ENCODE results near the gene REEP3. TPM values are rescaled to one million over a fixed set of nuclear protein-coding genes. Genes with fewer than 3 reads are reported as not detected.

The REEP3 gene
- polyA plus RNA-seq, 1 donor from 2014 or later = 6.9 TPM

DNA sequence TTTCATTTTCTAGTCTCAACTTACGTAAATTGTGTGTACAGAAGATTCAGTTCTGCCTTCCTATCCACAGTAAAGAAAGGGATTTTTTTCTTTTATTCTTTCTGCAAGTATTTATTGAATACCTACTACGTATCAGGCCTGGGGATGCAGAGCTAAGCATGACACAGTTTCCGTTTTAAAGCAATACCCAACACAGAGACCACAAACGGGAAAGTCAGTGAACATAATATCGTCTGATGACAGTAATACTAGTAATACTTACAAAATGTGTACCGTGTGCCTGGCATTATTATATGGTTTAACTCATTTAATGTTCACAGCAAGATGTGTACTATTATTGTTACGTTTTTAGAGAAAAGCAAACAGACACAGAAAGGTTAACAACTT lies 22.4 kb downstream of the REEP3 start:
- Histone ChIP-seq H3K79me2 (replicated peaks; ENCODE audit: insufficient read depth, low read length) (peaks cover 20% of the 10 kb centered on the region), H3K27ac (ENCODE audit: low read length) (no peak overlapping the region), H2AFZ (ENCODE audit: low read depth, low read length) (no peak overlapping the region), H3K36me3 (ENCODE audit: insufficient read depth, low read length) (no peaks in the 10 kb centered on the region), H3K27me3 (ENCODE audit: insufficient read depth, low read depth, low read length) (no peaks in the 10 kb centered on the region), H4K20me1 (ENCODE audit: insufficient read depth) (no peaks in the 10 kb centered on the region), H3K9me3 (ENCODE audit: low read length) (no peaks in the 10 kb centered on the region), H3K9ac (ENCODE audit: low read length) (no peak overlapping the region), H3K4me3 (ENCODE audit: low read length) (no peak overlapping the region), H3K9me2 (ENCODE audit: insufficient read depth, low read length) (no peaks in the 10 kb centered on the region), H3K4me2 (ENCODE audit: low read length) (no peak overlapping the region), H3F3A (ENCODE audit: insufficient read depth, low read length, poor library complexity, severe bottlenecking) (no peaks in the 10 kb centered on the region)
- TF ChIP-seq TAF1 (IDR thresholded peaks at IDR 0.05; ENCODE audit: low read depth) = no peak
- TF ChIP-seq EZH2 (IDR thresholded peaks at IDR 0.05; ENCODE audit: borderline replicate concordance, insufficient read depth, low read length, poor library complexity, severe bottlenecking) = no peak

DNA sequence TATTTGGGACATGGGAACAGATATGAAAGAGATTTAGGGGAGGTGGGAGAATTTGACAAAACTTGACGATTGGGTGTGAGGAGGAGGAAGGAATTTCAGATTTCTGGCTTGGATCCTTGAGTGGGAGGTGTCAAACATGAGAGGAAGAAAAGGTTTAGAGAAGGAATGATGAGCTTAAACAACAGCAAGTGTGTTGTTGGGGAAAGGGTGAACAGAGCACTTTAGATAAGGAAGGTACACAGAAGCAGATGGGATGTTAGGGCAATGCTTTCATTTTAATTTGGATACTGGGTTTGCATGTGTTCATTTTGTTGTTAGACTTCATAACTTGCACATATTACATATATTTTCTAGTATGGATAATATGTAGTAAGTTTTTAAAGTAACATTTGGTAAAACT lies 23.2 kb downstream of the REEP3 start:
- Histone ChIP-seq H3K27ac (ENCODE audit: low read length) (no peak overlapping the region), H3K9me2 (ENCODE audit: insufficient read depth, low read length) (no peaks in the 10 kb centered on the region), H3F3A (ENCODE audit: insufficient read depth, low read length, poor library complexity, severe bottlenecking) (no peaks in the 10 kb centered on the region), H4K20me1 (ENCODE audit: insufficient read depth) (no peaks in the 10 kb centered on the region), H3K4me2 (ENCODE audit: low read length) (no peak overlapping the region), H3K79me2 (replicated peaks; ENCODE audit: insufficient read depth, low read length) (peaks cover 14% of the 10 kb centered on the region), H3K9me3 (ENCODE audit: low read length) (no peaks in the 10 kb centered on the region), H3K36me3 (ENCODE audit: insufficient read depth, low read length) (no peaks in the 10 kb centered on the region), H3K27me3 (ENCODE audit: insufficient read depth, low read depth, low read length) (no peaks in the 10 kb centered on the region), H3K4me3 (ENCODE audit: low read length) (no peak overlapping the region), H2AFZ (ENCODE audit: low read depth, low read length) (no peak overlapping the region), H3K9ac (ENCODE audit: low read length) (no peak overlapping the region)
- TF ChIP-seq RAD21 (conservative IDR thresholded peaks at IDR 0.05) = no peak
- no peak for TF ChIP-seq POLR2AphosphoS5 (IDR thresholded peaks at IDR 0.05)
- TF ChIP-seq, protein P1, sequence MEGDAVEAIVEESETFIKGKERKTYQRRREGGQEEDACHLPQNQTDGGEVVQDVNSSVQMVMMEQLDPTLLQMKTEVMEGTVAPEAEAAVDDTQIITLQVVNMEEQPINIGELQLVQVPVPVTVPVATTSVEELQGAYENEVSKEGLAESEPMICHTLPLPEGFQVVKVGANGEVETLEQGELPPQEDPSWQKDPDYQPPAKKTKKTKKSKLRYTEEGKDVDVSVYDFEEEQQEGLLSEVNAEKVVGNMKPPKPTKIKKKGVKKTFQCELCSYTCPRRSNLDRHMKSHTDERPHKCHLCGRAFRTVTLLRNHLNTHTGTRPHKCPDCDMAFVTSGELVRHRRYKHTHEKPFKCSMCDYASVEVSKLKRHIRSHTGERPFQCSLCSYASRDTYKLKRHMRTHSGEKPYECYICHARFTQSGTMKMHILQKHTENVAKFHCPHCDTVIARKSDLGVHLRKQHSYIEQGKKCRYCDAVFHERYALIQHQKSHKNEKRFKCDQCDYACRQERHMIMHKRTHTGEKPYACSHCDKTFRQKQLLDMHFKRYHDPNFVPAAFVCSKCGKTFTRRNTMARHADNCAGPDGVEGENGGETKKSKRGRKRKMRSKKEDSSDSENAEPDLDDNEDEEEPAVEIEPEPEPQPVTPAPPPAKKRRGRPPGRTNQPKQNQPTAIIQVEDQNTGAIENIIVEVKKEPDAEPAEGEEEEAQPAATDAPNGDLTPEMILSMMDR (IDR thresholded peaks at IDR 0.05; ENCODE audit: poor library complexity, severe bottlenecking) = no peak
- TF ChIP-seq, protein P2, sequence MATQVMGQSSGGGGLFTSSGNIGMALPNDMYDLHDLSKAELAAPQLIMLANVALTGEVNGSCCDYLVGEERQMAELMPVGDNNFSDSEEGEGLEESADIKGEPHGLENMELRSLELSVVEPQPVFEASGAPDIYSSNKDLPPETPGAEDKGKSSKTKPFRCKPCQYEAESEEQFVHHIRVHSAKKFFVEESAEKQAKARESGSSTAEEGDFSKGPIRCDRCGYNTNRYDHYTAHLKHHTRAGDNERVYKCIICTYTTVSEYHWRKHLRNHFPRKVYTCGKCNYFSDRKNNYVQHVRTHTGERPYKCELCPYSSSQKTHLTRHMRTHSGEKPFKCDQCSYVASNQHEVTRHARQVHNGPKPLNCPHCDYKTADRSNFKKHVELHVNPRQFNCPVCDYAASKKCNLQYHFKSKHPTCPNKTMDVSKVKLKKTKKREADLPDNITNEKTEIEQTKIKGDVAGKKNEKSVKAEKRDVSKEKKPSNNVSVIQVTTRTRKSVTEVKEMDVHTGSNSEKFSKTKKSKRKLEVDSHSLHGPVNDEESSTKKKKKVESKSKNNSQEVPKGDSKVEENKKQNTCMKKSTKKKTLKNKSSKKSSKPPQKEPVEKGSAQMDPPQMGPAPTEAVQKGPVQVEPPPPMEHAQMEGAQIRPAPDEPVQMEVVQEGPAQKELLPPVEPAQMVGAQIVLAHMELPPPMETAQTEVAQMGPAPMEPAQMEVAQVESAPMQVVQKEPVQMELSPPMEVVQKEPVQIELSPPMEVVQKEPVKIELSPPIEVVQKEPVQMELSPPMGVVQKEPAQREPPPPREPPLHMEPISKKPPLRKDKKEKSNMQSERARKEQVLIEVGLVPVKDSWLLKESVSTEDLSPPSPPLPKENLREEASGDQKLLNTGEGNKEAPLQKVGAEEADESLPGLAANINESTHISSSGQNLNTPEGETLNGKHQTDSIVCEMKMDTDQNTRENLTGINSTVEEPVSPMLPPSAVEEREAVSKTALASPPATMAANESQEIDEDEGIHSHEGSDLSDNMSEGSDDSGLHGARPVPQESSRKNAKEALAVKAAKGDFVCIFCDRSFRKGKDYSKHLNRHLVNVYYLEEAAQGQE (IDR thresholded peaks at IDR 0.05; ENCODE audit: borderline replicate concordance) = no peak
- TF ChIP-seq EZH2 (IDR thresholded peaks at IDR 0.05; ENCODE audit: borderline replicate concordance, insufficient read depth, low read length, poor library complexity, severe bottlenecking) = no peak
- no peak for TF ChIP-seq EP300 (conservative IDR thresholded peaks at IDR 0.05; ENCODE audit: poor library complexity, severe bottlenecking)
- no peak for TF ChIP-seq TAF1 (IDR thresholded peaks at IDR 0.05; ENCODE audit: low read depth)
- no peak for TF ChIP-seq SMC3 (conservative IDR thresholded peaks at IDR 0.05; ENCODE audit: poor library complexity)
- no peak for TF ChIP-seq MXI1 (conservative IDR thresholded peaks at IDR 0.05; ENCODE audit: poor library complexity, severe bottlenecking)
